ENCODE measurements around the gene TMEM178B. TPM values are rescaled to one million over a fixed set of nuclear protein-coding genes. Genes with fewer than 3 reads are reported as not detected.

TMEM178B gene
- total and polyA plus RNA-seq, 2 donors (not counting 1 experiment from before 2014, with no cell fraction given): 0.28 to 0.96 TPM

GRCh38 chr7:141389140-141389796, 315.4 kb downstream of the TMEM178B start:
- no peak for TF ChIP-seq CTCF (IDR thresholded peaks at IDR 0.05)
- no peak for TF ChIP-seq EZH2 (IDR thresholded peaks at IDR 0.05; ENCODE audit: borderline replicate concordance, insufficient read depth, low read depth, low read length, poor library complexity, severe bottlenecking)
- no peak overlapping the region for H3K27ac ChIP-seq (ENCODE audit: low read length in 2 of 2)
- ATAC-seq (ENCODE audit: low read depth): no peak

GRCh38 chr7:141390339-141390738, 316.5 kb downstream of the TMEM178B start:
- H3K27ac Mint-ChIP-seq: no peak overlapping the region
- Histone ChIP-seq H3K4me2 (replicated peaks; ENCODE audit: low read depth, low read length, poor library complexity, severe bottlenecking) (no peak overlapping the region), H3K9me3 (ENCODE audit: control extremely low read depth in 1 of 3, control insufficient read depth in 2 of 3, insufficient read depth in 1 of 3, low read length in 2 of 3) (no peaks in the 10 kb centered on the region), H4K20me1 (ENCODE audit: control insufficient read depth, insufficient read depth, low read length, poor library complexity, severe bottlenecking) (no peaks in the 10 kb centered on the region), H3K9ac (ENCODE audit: low read length) (no peak overlapping the region), H3K36me3 (replicated peaks in 1 of 2; ENCODE audit: control extremely low read depth in 1 of 2, control insufficient read depth in 1 of 2, extremely low read depth in 1 of 2, insufficient read depth in 2 of 2, low read length in 1 of 2) (no peaks in the 10 kb centered on the region), H3K27ac (ENCODE audit: low read length in 2 of 2) (no peak overlapping the region), H3K79me2 (ENCODE audit: control insufficient read depth, insufficient read depth, low read length) (no peaks in the 10 kb centered on the region), H3K27me3 (replicated peaks in 1 of 4; ENCODE audit: control extremely low read depth in 1 of 4, control insufficient read depth in 3 of 4, insufficient read depth in 4 of 4, low read length in 3 of 4) (no peaks in the 10 kb centered on the region), H2AFZ (ENCODE audit: insufficient read depth, low read depth, low read length, poor library complexity, severe bottlenecking) (no peak overlapping the region), H3K4me1 (ENCODE audit: control insufficient read depth in 2 of 2, insufficient read depth in 2 of 2, low read length in 2 of 2) (no peaks in the 10 kb centered on the region), H3K4me3 (ENCODE audit: control extremely low read depth in 1 of 5, extremely low read depth in 1 of 5, insufficient read depth in 1 of 5, low read depth in 2 of 5, low read length in 4 of 5) (no peak overlapping the region)
- TF ChIP-seq EZH2 (IDR thresholded peaks at IDR 0.05; ENCODE audit: borderline replicate concordance, insufficient read depth, low read depth, low read length, poor library complexity, severe bottlenecking) (no peak), CTCF (IDR thresholded peaks at IDR 0.05) (no peak)
- intact Hi-C loops (cut with micrococcal nuclease): no loop called here
- WGBS (ENCODE audit: insufficient coverage): no CpG with 5 or more reads among the region's 6 CpGs
- H3K4me1 Mint-ChIP-seq: no peaks in the 10 kb centered on the region
- DNase-seq: no peak
- peaks cover 3% of the 10 kb centered on the region for H3K9me3 Mint-ChIP-seq (ENCODE audit: insufficient read depth)
- CTCF ChIA-PET: no interaction called here
- POLR2A ChIA-PET: no interaction called here
- ATAC-seq (ENCODE audit: low read depth): no peak
- no peak overlapping the region for H3K4me3 Mint-ChIP-seq
- peaks cover 23% of the 10 kb centered on the region for H3K27me3 Mint-ChIP-seq

More at GRCh38 chr7:141389140-141389796, 315.4 kb downstream of the TMEM178B start:
- no peaks in the 10 kb centered on the region for H3K4me1 ChIP-seq (ENCODE audit: control insufficient read depth in 2 of 2, insufficient read depth in 2 of 2, low read length in 2 of 2)
- 100% methylated on average over 1 of the region's 6 CpGs for WGBS (ENCODE audit: insufficient coverage)
- H4K20me1 ChIP-seq (ENCODE audit: control insufficient read depth, insufficient read depth, low read length, poor library complexity, severe bottlenecking): no peaks in the 10 kb centered on the region
- no peak overlapping the region for H3K9ac ChIP-seq (ENCODE audit: low read length)
- no peaks in the 10 kb centered on the region for H3K79me2 ChIP-seq (ENCODE audit: control insufficient read depth, insufficient read depth, low read length)
- H3K27me3 ChIP-seq (replicated peaks in 1 of 4; ENCODE audit: control extremely low read depth in 1 of 4, control insufficient read depth in 3 of 4, insufficient read depth in 4 of 4, low read length in 3 of 4): no peaks in the 10 kb centered on the region
- H2AFZ ChIP-seq (ENCODE audit: insufficient read depth, low read depth, low read length, poor library complexity, severe bottlenecking): no peak overlapping the region
- no peaks in the 10 kb centered on the region for H3K9me3 ChIP-seq (ENCODE audit: control extremely low read depth in 1 of 3, control insufficient read depth in 2 of 3, insufficient read depth in 1 of 3, low read length in 2 of 3)
- no peaks in the 10 kb centered on the region for H3K36me3 ChIP-seq (replicated peaks in 1 of 2; ENCODE audit: control extremely low read depth in 1 of 2, control insufficient read depth in 1 of 2, extremely low read depth in 1 of 2, insufficient read depth in 2 of 2, low read length in 1 of 2)
- H3K9me3 Mint-ChIP-seq (ENCODE audit: insufficient read depth): no peaks in the 10 kb centered on the region
- no peak for DNase-seq
- intact Hi-C loops (cut with micrococcal nuclease): no loop called here
- no peak overlapping the region for H3K27ac Mint-ChIP-seq
- no peak overlapping the region for H3K4me3 Mint-ChIP-seq
- H3K27me3 Mint-ChIP-seq: peaks cover 19% of the 10 kb centered on the region
- H3K4me1 Mint-ChIP-seq: no peaks in the 10 kb centered on the region
- H3K4me3 ChIP-seq (ENCODE audit: control extremely low read depth in 1 of 5, extremely low read depth in 1 of 5, insufficient read depth in 1 of 5, low read depth in 2 of 5, low read length in 4 of 5): no peak overlapping the region
- H3K4me2 ChIP-seq (replicated peaks; ENCODE audit: low read depth, low read length, poor library complexity, severe bottlenecking): no peak overlapping the region
- ChIA-PET CTCF (no interaction called here), POLR2A (no interaction called here)

Measured in B cell (primary cell).